ENCODE measurements around the gene GSTO2.

Gene GSTO2

DNA sequence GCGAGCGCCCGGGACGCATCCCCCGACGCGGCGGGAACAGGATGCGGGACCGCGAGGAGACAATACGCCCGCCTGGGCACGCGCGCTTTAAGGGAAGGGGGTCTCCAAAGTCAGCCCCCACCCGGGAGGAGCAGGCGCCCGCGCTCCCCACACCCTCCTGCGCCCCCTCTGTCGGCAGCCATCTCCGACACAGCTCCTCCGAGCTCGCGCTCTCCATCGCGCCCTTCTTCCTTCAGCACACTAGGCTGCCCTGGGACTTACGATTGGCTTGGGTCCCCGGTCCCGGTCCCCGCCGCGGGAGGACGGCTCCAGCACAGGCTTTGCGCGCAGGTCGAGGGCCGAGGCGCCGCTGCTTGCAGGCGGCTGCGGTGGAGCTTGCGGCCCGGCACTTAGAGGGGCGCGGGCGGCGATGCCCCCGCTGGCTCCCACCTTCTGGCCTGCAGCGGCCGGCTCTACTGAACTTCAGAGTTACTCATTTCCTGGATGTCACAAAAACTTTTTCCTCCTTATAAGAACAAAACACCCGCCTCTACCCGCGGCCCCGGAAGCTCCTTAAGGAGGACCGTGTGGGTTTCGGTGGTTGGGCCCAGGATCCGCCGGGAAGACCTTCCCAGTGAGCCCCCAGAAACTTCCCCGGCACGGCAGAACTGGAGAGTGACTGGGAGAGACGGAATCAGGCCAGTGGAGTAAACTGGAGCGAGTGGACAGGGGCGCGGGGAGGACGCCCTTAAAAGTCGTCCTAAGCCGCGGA, 69.2 kb downstream of the GSTO2 start, which contains the start of gene ITPRIP (continued):
- TF ChIP-seq ZBTB17 (tag by site-specific recombination; IDR thresholded peaks at IDR 0.05) (peak; percentile 96), ZNF660 (tag by site-specific recombination; IDR thresholded peaks at IDR 0.05) (peak; percentile 80; the same call in 1 of the 2 replicates), SALL2 (tag by site-specific recombination; IDR thresholded peaks at IDR 0.05; ENCODE audit: borderline replicate concordance) (no peak), ZNF677 (tag by site-specific recombination; IDR thresholded peaks at IDR 0.05) (no peak), ZNF561 (tag by site-specific recombination; IDR thresholded peaks at IDR 0.05; ENCODE audit: borderline replicate concordance) (0 out of 2 replicates have a peak, but pooled peaks have one; percentile 34), GLIS2 (tag by site-specific recombination; IDR thresholded peaks at IDR 0.05) (peak; percentile 62), ZSCAN30 (tag by site-specific recombination; IDR thresholded peaks at IDR 0.05) (peak; percentile 57; the same call in 1 of the 2 replicates), ZEB2 (tag by site-specific recombination; IDR thresholded peaks at IDR 0.05) (0 out of 2 replicates have a peak, but pooled peaks have one; percentile 69), ZNF701 (tag by site-specific recombination; IDR thresholded peaks at IDR 0.05) (no peak), GLIS1 (tag by site-specific recombination; IDR thresholded peaks at IDR 0.05) (no peak; the same call in 1 of the 2 replicates), SP2 (tag by site-specific recombination; IDR thresholded peaks at IDR 0.05) (peak; percentile 32; the same call in 1 of the 2 replicates), ZBTB20 (tag by site-specific recombination; IDR thresholded peaks at IDR 0.05) (peak; percentile 88), ZFP69B (tag by site-specific recombination; IDR thresholded peaks at IDR 0.05) (peak; percentile 89; the same call in 1 of the 2 replicates), MYNN (tag by site-specific recombination; IDR thresholded peaks at IDR 0.05; ENCODE audit: borderline replicate concordance) (no peak), ZNF341 (tag by site-specific recombination; IDR thresholded peaks at IDR 0.05; ENCODE audit: low read depth) (no peak; the same call in 1 of the 2 replicates), ZNF621 (tag by site-specific recombination; IDR thresholded peaks at IDR 0.05) (no peak), ZNF24 (tag by site-specific recombination; IDR thresholded peaks at IDR 0.05) (no peak)
- TF ChIP-seq, protein P1, sequence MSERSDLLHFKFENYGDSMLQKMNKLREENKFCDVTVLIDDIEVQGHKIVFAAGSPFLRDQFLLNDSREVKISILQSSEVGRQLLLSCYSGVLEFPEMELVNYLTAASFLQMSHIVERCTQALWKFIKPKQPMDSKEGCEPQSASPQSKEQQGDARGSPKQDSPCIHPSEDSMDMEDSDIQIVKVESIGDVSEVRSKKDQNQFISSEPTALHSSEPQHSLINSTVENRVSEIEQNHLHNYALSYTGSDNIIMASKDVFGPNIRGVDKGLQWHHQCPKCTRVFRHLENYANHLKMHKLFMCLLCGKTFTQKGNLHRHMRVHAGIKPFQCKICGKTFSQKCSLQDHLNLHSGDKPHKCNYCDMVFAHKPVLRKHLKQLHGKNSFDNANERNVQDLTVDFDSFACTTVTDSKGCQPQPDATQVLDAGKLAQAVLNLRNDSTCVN (tag by site-specific recombination; optimal IDR thresholded peaks at IDR 0.05), result peak; percentile 97
- TF ChIP-seq, protein P2, sequence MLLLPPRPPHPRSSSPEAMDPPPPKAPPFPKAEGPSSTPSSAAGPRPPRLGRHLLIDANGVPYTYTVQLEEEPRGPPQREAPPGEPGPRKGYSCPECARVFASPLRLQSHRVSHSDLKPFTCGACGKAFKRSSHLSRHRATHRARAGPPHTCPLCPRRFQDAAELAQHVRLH (tag by site-specific recombination; IDR thresholded peaks at IDR 0.05), result peak; percentile 99
- TF ChIP-seq, protein P3, sequence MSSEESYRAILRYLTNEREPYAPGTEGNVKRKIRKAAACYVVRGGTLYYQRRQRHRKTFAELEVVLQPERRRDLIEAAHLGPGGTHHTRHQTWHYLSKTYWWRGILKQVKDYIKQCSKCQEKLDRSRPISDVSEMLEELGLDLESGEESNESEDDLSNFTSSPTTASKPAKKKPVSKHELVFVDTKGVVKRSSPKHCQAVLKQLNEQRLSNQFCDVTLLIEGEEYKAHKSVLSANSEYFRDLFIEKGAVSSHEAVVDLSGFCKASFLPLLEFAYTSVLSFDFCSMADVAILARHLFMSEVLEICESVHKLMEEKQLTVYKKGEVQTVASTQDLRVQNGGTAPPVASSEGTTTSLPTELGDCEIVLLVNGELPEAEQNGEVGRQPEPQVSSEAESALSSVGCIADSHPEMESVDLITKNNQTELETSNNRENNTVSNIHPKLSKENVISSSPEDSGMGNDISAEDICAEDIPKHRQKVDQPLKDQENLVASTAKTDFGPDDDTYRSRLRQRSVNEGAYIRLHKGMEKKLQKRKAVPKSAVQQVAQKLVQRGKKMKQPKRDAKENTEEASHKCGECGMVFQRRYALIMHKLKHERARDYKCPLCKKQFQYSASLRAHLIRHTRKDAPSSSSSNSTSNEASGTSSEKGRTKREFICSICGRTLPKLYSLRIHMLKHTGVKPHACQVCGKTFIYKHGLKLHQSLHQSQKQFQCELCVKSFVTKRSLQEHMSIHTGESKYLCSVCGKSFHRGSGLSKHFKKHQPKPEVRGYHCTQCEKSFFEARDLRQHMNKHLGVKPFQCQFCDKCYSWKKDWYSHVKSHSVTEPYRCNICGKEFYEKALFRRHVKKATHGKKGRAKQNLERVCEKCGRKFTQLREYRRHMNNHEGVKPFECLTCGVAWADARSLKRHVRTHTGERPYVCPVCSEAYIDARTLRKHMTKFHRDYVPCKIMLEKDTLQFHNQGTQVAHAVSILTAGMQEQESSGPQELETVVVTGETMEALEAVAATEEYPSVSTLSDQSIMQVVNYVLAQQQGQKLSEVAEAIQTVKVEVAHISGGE (tag by site-specific recombination; conservative IDR thresholded peaks at IDR 0.05; ENCODE audit: low read depth), result 0 out of 2 replicates have a peak, but pooled peaks have one; percentile 79
- TF ChIP-seq, protein P4, sequence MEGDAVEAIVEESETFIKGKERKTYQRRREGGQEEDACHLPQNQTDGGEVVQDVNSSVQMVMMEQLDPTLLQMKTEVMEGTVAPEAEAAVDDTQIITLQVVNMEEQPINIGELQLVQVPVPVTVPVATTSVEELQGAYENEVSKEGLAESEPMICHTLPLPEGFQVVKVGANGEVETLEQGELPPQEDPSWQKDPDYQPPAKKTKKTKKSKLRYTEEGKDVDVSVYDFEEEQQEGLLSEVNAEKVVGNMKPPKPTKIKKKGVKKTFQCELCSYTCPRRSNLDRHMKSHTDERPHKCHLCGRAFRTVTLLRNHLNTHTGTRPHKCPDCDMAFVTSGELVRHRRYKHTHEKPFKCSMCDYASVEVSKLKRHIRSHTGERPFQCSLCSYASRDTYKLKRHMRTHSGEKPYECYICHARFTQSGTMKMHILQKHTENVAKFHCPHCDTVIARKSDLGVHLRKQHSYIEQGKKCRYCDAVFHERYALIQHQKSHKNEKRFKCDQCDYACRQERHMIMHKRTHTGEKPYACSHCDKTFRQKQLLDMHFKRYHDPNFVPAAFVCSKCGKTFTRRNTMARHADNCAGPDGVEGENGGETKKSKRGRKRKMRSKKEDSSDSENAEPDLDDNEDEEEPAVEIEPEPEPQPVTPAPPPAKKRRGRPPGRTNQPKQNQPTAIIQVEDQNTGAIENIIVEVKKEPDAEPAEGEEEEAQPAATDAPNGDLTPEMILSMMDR (tag by site-specific recombination; IDR thresholded peaks at IDR 0.05), result peak; percentile 92
- TF ChIP-seq, protein P5, sequence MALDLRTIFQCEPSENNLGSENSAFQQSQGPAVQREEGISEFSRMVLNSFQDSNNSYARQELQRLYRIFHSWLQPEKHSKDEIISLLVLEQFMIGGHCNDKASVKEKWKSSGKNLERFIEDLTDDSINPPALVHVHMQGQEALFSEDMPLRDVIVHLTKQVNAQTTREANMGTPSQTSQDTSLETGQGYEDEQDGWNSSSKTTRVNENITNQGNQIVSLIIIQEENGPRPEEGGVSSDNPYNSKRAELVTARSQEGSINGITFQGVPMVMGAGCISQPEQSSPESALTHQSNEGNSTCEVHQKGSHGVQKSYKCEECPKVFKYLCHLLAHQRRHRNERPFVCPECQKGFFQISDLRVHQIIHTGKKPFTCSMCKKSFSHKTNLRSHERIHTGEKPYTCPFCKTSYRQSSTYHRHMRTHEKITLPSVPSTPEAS (tag by site-specific recombination; IDR thresholded peaks at IDR 0.05), result no peak
- TF ChIP-seq, protein P6, sequence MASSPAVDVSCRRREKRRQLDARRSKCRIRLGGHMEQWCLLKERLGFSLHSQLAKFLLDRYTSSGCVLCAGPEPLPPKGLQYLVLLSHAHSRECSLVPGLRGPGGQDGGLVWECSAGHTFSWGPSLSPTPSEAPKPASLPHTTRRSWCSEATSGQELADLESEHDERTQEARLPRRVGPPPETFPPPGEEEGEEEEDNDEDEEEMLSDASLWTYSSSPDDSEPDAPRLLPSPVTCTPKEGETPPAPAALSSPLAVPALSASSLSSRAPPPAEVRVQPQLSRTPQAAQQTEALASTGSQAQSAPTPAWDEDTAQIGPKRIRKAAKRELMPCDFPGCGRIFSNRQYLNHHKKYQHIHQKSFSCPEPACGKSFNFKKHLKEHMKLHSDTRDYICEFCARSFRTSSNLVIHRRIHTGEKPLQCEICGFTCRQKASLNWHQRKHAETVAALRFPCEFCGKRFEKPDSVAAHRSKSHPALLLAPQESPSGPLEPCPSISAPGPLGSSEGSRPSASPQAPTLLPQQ (tag by site-specific recombination; IDR thresholded peaks at IDR 0.05), result peak; percentile 94
- TF ChIP-seq, protein P7, sequence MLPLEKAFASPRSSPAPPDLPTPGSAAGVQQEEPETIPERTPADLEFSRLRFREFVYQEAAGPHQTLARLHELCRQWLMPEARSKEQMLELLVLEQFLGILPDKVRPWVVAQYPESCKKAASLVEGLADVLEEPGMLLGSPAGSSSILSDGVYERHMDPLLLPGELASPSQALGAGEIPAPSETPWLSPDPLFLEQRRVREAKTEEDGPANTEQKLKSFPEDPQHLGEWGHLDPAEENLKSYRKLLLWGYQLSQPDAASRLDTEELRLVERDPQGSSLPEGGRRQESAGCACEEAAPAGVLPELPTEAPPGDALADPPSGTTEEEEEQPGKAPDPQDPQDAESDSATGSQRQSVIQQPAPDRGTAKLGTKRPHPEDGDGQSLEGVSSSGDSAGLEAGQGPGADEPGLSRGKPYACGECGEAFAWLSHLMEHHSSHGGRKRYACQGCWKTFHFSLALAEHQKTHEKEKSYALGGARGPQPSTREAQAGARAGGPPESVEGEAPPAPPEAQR (tag by site-specific recombination; IDR thresholded peaks at IDR 0.05), result no peak
